HG03457 (cell line): ENCODE results near the gene DNAAF5.
"Not testable (repeated sequence)": the region's sequence is repeated elsewhere in the genome, so short reads cannot be mapped to it uniquely, and the experiment has no call there.

Experiments used
- ATAC-seq: cut with Tn5 transposase; IDR thresholded peaks from one replicate; pipeline ENCODE4 v1.9.1; 2021; ENCODE audit warnings: moderate number of reproducible peaks; ENCODE audit not compliant: unreplicated experiment

DNAAF5 gene

GRCh38 chr7:802500-803242, 76.2 kb downstream of the DNAAF5 start:
- no peak for ATAC-seq

GRCh38 chr7:803243-803635, 76.7 kb downstream of the DNAAF5 start:
- no peak for ATAC-seq

DNA sequence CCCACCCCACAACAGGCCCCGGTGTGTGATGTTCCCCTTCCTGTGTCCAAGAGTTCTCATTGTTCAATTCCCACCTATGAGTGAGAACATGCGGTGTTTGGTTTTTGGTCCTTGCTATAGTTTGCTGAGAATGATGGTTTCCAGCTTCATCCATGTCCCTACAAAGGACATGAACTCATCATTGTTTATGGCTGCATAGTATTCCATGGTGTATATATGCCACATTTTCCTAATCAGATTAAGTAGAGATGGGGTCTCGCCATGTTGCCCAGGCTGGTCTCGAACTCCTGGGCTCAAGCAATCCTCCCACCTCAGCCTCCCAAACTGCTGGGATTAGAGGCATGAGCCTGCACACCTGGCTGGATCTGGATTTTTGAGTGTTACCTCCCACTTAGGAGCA, 77.3 kb downstream of the DNAAF5 start:
- not testable (repeated sequence) for ATAC-seq

- no peak for ATAC-seq
Measured at GRCh38 chr7:805261-805660, 78.8 kb downstream of the DNAAF5 start.

GRCh38 chr7:815284-816216, 89.1 kb downstream of the DNAAF5 start:
- ATAC-seq = no peak

GRCh38 chr7:816300-816750, 89.8 kb downstream of the DNAAF5 start:
- peak; percentile 88 for ATAC-seq

DNA sequence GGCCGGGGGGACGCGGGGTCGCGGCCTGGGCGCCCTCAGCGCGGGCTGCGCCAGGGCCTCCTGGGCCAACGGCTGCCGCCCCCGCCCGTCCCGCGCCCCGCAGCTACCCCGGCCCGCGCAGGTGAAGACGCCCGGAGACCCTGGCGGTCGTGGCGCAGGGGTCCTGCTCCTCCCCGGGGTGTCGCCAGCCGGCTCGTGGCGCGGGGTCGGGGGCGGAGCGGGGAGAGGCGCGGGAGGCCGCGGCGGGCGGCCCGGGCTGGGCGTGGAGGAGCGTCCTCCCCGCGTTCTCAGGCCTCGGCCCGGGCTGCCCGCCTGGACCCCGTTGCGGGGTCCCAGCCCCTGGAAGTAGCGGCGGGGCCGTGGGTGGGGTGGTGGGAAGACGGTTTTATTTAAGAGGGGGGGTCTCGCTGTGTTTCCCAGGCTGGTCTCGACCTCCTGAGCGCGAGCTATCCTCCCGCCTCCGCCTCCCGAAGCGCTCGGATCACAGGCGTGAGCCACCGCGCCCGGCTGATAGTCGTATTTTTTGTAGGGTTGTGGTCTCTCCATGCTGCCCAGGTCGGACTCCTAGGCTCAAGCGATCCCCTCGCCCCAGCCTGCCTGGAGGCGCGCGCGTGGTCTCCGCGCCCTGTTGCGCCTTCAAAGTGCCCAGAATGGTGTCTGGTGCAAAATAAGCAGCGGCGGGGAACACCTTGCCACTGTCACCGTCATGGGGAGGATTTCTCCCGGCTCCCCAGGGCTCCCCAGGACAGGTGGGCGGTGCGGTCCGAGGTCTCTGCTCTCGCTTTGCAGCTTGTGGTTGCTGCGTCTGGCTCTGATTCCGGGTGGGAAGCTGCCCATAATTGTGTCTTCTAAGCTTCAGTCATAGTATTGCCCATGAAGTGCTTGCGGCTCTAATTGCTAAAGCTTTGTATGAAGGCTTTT, 90.5 kb downstream of the DNAAF5 start:
- ATAC-seq = no peak

GRCh38 chr7:818031-818699, 91.7 kb downstream of the DNAAF5 start:
- ATAC-seq = no peak

DNA sequence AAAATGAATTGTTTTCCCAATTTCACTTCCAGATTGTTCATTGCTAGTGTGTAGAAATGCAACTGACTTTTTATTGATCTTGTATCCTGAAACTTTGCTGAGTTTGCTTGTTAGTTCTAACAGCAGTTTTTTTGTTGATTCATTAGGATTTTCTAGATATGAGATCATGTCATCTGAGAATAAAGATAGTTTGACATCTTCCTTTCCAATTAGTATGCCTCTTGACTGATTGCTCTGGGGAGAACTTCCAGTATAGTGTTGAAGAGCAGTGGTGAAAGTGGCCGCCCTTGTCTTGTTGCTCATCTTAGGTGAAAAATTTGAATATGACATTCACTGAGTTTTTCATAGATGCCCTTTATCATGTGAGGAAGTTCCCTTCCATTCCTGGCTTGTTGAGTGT, 93.8 kb downstream of the DNAAF5 start:
- no peak for ATAC-seq

DNA sequence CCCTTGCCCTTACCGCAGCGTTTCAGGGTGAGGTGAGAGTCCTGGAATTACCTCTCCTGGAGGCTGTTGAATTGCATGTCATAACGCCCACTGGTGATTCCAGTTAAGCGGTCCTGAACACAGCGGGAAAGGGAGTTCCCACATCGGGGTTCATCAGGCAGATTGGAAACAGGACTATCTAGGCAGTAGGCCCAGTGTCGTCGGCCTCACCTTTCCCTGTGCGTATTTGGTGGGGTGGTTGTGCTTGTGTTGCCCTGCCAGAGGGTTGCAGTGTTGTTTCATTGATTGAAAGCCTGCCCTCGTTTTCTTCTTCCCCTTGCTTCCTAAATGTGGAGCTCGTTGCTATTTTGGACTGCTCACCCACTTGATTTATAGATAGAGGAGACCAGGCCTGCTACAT, 95.2 kb downstream of the DNAAF5 start:
- ATAC-seq = no peak

DNA sequence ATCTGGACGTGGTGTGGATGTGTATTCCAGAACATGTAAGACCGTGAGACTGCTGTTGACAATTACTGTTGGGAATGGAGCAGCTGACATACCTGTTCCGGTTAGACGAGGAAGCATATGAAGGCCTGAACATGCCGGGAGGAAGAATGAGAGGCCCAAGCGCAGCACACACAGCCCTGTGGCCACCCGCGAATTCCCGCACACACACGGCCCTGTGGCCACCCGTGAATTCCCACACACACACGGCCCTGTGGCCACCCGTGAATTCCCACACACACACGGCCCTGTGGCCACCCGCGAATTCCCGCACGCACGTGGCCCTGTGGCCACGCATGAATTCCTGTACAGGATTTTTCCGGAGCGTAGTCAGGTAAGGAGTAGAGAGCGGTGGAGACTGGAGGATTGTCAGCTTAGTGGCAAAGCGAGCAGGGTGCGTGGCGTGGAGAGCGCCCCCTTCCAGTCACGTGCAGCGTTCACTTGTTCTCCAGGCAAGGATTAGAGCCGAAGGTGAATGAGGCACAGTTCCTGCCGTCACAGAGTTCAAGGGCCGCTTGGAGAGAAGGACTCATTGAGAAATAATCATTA, 96.3 kb downstream of the DNAAF5 start:
- no peak for ATAC-seq

GRCh38 chr7:823649-824048, 97.2 kb downstream of the DNAAF5 start:
- ATAC-seq = no peak

- ATAC-seq = no peak
Measured at GRCh38 chr7:824081-824480, 97.6 kb downstream of the DNAAF5 start.

DNA sequence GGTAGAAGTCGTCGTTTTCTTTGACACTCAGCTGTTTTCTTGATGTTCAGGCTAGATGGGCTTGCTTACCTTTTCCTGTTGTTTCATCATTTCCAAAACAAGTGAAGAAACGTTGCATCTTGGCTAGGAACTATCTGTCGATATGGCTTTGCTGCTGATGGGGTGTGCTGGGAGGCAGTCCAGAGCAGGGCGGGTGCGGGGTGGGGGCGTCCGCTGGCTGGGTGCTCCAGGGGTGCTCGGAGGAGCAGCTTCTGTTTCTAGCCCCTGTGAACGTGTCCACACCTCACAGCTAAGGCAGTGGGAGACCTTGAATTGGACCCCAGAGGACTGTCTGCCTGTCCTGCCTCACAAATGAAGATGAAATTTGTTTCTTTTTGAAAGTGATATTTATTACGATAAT, 98.2 kb downstream of the DNAAF5 start:
- ATAC-seq = no peak

GRCh38 chr7:825386-825785, 98.9 kb downstream of the DNAAF5 start:
- ATAC-seq = no peak

GRCh38 chr7:826230-826917, 99.9 kb downstream of the DNAAF5 start:
- ATAC-seq = no peak

DNA sequence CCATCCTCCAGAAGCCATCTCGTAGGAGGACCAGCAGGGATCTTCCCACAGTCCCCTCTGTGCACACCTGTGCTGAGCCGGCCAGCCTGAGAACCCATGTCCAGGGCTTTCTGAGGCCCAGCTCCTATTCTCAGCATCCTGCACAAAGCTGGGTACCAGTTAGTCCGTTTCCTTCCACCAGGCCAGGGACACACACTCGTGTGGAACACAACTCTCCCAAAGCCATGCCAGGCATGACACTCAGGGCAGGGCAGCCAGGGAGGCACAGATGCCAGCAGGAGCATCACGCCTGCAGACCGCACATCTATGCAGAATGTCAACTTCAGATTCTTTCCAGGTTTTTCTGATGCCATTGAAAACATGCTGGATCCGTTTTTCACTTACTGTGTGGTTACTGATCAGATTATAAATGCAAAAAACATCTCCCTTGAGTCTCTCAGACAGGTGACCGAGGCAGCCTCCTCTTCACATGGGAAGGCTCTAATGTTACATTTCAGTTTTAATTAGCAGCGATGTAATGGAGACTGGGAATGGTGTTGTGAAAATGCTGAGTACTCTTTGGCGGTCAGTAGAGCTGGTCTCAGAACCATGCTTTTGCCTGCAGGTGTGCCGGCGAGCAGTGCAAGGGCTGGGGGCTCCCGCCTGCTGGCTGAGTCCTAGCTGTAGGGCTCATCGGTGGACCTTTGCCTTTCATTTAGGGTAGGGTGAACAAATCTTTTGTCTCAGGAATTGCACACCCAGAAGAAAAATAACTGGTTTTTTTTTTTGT, 102.5 kb downstream of the DNAAF5 start:
- no peak for ATAC-seq

DNA sequence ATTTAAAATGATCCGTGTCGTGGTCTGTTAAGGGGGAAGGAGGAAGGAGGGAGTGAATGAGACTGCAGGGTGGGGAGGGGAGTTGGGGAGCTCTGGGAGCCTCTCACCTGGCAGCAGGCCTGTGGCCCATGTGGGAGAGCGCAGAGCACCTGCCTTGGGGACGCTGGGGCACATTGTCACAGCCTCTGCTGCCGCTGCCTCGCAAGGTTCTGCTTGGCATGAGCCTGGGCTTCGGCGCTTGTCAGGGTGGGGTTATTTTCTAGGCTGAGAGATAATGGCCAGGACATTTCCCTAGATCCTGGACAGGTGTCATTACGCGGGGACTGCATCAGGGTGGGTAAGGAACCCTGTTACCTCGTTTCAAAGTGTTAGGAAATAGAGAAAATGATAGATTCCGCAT, 103.6 kb downstream of the DNAAF5 start:
- ATAC-seq = no peak
